HUDEP-2 (cell line): Measurements from ENCODE around the gene PTGIS.

Experiments used
- DNase-seq, 76 experiments: peaks; one replicate each; lab custom pipeline; 2025; ENCODE audit not compliant: unreplicated experiment in 76 of 76; lab: John Stamatoyannopoulos, UW

Gene PTGIS

DNA sequence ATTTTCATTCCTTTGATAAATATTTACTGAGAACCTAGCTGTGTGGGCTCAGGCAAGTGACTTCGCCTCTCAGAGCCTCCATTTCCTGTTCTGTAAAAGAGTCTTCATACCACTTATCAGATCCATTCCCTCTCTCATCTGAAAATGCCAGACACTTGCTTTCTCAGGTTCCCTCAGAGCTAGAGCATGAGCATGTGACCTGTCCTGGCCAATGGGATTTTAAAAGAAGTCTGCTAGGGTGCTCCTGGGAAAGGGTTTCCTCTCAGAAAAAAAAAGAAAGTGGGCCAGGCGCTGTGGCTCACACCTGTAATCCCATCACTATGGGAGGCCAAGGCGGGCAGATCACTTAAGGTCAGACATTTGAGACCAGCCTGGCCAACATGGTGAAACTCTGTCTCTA, 90.7 kb downstream of the PTGIS start:
- no peak for DNase-seq

- DNase-seq: no peak
Measured at GRCh38 chr20:49476016-49476355, 92.0 kb downstream of the PTGIS start.

DNA sequence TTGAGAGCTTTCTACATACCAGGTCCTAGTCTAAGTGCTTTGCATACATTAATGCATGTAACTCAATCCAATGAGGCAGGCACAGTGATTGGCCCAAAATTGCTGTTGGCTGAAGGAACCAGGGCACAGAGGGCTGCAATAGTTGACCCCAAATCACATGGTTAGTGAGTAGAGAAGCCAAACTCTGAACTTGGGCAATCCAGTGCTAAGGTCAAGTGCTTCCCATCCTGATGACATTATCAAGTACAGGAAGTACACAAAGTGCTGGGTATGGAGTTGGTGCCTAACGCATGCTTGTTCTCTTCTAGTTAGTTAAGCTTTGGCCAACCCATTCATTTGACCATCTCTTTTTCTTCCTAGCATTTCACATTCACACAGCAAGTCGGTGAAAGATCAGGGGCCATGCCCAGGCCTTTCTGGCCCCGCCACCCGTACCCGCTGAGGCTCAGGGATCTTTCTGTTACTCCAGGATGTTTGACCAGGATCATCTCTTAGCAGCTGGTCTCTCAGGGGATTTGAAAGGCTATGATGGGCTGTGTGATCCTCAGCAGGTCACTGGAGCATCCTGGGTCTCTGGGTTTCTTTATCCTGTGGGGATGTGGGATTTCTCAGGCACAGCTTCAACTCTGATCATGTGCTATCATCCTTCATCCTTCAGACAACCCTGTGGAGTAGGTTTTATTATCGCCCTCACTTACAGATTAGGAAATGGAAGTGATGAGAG, 92.5 kb downstream of the PTGIS start:
- DNase-seq: no peak

DNA sequence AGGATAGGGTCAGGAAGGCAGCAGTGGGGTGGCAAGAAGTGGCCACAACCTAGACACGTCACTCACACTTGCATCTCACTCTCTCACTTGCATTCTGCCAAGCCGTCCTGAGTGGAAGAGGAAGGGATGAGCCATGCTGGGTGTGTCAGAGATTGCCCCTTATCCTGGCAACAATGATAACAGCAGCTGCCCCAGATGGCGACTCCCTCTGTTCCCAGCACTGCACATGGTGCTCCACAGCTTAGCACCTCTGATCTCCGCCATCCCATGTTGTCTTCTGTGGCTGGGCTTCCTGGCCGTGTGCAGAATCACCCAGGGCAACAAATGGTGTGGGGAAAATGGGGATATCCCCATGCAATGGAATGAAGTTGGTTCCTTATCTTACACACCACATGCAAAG, 96.5 kb downstream of the PTGIS start:
- DNase-seq: peak in 1 of 76 experiments; percentile 3

- no peak for DNase-seq
Measured at GRCh38 chr20:49470922-49471321, 97.0 kb downstream of the PTGIS start.

DNA sequence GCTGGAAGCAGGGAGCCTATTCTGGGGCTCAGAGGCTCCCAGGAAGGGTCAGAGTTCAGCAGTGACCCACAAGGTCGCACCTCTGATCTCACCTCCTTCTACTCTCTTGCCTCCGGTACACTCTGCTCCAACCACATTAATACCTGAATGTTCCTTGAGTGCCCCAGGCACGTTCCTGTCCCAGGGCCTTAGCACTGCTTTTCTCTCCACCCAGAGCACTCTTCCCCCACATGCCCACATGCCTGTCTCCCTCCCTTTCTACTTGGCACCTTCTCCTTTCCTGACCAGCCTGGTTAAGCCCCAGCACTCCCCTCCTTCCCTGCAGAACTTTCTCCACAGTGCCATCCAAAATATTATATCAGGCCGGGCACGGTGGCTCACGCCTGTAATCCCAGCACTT, 98.9 kb downstream of the PTGIS start:
- DNase-seq: no peak

DNA sequence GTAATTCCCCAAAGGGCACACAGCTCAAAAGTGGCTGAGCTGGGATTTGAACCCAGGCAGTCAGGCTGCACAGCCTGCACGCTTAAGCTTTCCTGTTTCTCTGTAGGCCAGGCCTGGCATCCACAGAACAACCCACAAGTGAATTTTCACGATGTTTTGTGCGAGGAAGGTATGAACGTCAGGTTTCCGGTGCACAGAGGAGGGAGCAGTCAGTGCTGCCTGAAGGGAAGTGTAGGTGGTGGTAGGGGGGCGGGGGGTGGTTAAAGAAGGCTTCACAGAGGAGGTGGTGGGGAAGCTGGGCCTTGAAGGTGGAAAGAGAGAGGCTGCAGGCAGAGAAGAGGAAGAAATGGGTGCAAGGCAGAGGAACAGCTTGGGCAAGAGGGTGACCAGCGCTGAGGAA, 99.5 kb downstream of the PTGIS start:
- no peak for DNase-seq

DNA sequence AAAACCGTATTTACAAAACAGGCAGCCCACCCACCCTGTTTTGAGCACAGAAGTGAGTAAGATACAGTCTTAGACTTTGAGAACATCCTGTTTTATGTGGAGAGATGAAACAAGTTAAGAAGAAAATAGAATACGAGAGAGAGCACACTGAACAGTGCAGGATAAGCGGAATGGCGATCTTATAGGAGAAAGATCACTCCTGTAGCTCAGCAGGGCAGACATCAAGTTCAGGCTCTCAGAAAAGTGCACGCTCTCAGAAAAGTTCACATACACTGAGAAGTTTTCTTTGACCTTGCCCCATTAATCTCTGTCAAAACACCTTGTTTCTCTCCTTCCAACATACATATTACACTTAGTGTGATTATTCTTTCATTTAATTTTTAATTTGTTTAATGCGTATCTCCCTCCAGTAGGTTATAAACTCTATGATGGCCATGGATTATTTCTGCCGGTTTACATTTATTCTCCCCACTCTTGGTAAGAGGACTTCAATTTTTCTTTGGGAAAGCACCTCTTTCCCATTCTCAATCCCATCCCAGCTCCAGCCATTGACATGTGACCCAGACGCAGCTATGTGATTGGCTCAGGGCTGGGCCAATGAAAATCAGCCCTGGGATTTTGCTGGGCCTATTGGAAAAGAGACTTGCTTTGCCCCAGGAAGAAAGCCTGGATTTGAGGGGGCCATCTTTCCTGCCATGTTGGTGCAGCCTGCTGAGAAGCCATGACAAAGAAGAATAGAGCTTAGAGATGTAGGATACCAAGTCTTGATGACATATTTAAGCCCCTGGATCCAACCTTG, 101.6 kb downstream of the PTGIS start:
- no peak for DNase-seq

- DNase-seq: no peak
Measured at GRCh38 chr20:49464556-49464955, 103.4 kb downstream of the PTGIS start.

GRCh38 chr20:49462626-49463025, 105.3 kb downstream of the PTGIS start:
- DNase-seq: no peak

GRCh38 chr20:49461894-49462620, 105.9 kb downstream of the PTGIS start:
- DNase-seq: no peak

DNA sequence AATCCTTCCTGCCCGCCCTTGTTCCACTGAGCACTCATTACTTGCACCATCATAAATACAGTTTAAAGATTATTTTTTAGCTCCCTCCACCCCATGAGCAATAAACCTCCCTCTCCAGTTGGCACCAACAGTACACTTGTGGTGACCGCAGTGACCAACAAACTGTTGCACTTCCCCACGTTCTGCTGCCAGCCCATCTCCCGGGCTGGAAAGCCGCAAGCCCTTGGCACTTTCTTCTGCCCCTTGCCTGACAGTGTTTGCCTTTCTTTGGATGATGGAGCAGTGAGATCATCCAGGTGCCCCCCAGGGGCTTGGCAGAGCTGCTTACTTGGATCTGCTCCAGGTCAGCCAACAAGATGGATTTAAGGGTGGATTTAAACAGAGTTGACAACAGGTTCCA, 107.0 kb downstream of the PTGIS start:
- DNase-seq: no peak

GRCh38 chr20:49460131-49460530, 107.8 kb downstream of the PTGIS start:
- DNase-seq: no peak

DNA sequence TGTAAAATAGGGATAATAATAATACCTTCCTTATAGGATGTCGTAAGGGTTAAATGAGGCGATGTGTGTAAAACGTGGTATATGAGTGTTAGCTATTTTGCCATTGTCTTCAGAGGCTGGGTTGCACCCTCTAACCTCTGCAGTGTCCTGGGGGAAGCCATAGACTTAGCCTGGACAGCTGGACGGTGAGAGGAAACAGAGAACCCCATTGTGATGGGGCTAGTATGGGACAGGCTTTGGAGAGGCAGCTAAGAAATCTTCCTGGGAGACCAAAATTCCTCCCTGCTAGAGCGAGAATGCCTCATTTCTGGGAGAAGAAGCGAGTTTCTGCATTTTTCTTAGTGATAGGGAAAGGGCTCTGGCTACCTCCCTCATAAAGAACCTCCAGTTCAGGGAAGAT, 108.3 kb downstream of the PTGIS start:
- DNase-seq: no peak

DNA sequence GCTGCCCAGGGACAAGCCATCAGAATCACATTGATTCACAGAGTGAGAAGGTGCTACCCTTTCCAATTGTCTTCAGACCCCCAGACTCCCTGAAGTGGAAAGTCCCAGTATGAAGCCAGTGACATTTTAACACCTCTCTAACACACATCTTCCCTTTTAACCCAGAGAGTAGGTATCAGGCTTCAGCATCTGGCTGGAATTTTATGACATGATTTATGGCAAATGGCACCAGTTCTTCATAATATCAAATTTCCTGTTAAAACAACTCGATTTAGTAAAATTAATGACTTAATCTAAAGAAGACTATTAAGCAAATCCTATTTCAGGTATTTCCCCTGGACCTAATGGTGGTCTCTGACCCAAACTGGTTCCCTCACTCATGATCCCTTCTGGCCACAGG, 110.5 kb downstream of the PTGIS start:
- DNase-seq: no peak

DNA sequence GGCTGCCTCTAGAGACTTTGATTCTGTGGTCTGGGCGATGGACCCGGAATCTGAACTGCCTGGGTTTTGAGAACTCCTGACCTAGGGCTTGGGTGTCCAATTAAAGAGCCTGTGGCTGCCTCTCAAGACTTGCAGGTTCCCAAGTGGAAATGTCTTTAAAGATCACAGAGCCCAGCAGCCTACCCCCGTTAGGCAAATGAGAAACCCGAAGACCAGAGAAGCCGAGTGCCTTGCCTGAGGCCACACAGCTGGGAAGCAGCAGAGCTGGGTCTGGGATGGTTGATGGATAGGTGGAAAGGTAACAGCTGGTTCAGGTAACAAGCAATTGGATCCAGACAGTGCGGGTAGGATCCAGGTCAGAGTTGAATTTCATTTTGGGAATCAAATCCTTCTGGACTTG, 111.3 kb downstream of the PTGIS start:
- no peak for DNase-seq

DNA sequence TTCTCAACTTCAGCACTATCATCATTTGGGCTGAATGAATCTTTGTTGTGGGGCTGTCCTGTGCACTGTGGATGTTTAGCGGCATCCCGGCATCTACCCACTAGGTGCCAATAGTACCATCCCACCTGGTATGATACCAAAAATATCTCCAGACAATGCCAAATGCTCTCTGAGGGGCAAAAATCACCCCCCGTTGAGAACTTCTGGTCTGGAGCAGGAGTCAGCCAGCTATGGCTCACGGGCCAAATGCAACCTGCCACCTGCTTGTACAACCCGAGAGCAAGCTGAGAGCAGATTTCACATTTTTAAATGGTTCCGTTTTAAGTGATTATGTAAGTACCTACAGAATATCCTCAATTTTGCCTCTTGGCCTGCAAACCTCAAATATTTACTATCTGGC, 112.2 kb downstream of the PTGIS start:
- DNase-seq: no peak
